Right atrium auricular region (tissue), 2 donors: ENCODE measurements around the gene LRBA. TPM values are rescaled to one million over a fixed set of nuclear protein-coding genes. Genes with fewer than 3 reads are reported as not detected.

Experiments
- DNase-seq: peaks from one replicate; pipeline ENCODE4 v3.0.0-alpha.2; 2019; ENCODE audit warnings: low spot score
- H3K27ac ChIP-seq, 2 donors: fragments of 200-600 bp; sonication (generic); 1 replicate in 1 of 2; 2 replicates in 1 of 2; pipeline ENCODE4 v1.5.1; 2016 to 2019
- H3K27me3 ChIP-seq, 2 donors: fragments of 200-600 bp; sonication (generic); one replicate each; pipeline versions ENCODE4 v1.5.1 to v1.6.0; 2017 to 2019
- H3K36me3 ChIP-seq: fragments of 200-600 bp; sonication (generic); one replicate; pipeline ENCODE4 v1.5.1; 2016
- H3K4me1 ChIP-seq, 2 donors: fragments of 200-600 bp; sonication (generic); one replicate each; pipeline versions ENCODE4 v1.5.1 to v1.6.0; 2017 to 2019
- H3K4me3 ChIP-seq, 2 donors: fragments of 200-600 bp; sonication (generic); 1 replicate in 1 of 2; 2 replicates in 1 of 2; pipeline ENCODE4 v1.5.1; 2017 to 2019; ENCODE audit warnings: mild to moderate bottlenecking in 1 of 2, moderate library complexity in 1 of 2
- H3K9me3 ChIP-seq, 2 donors: fragments of 200-600 bp; sonication (generic); one replicate each; pipeline ENCODE4 v1.5.1; 2019
- CTCF ChIP-seq, 2 donors: fragments of 200-600 bp; sonication (generic); IDR thresholded peaks; one replicate each; pipeline ENCODE4 v1.5.1; 2019; ENCODE audit warnings: antibody characterized with exemption in 2 of 2
- total RNA-seq, 2 donors: library from RNA; depleted of rRNA; stranded (reverse); fragments of >200 nt; gene quantifications; one replicate each; pipeline ENCODE4 v1.1.0, GENCODE V29; 2016

Gene LRBA
- total RNA-seq, 2 donors from 2014 or later, result 20.8 to 37.7 TPM

DNA sequence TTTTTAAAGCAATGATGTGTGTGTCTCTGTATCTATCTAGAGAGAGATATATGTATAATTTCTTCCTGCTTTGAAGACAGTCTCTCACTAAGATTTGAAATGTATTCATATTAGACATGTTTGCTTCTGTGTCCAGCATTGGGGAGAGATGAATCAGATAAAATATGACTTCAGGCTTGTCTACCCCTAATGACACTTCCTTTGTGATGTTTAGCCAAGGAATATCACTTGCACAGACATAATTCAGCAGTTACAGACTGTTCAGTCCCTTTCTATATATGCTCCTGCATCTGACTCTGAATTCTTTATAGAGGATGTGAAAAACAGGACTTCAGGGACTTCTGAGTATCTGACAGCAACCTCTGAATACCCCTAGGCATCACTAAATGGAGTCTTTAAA, 778.5 kb downstream of the LRBA start:
- H3K9me3 ChIP-seq, result no peaks in the 10 kb centered on the region
- H3K27ac ChIP-seq, result no peak overlapping the region

GRCh38 chr4:150235808-150236271, 779.2 kb downstream of the LRBA start:
- Histone ChIP-seq H3K27me3 (no peaks in the 10 kb centered on the region), H3K4me3 (no peak overlapping the region), H3K36me3 (peaks cover 4% of the 10 kb centered on the region), H3K27ac (no peak overlapping the region), H3K4me1 (peaks cover 0 to 27% of the 10 kb centered on the region in 2 donors), H3K9me3 (no peaks in the 10 kb centered on the region)
- TF ChIP-seq CTCF (IDR thresholded peaks at IDR 0.05), result no peak
- DNase-seq, result no peak

More for the DNA sequence above, 778.5 kb downstream of the LRBA start:
- H3K4me3 ChIP-seq, result no peak overlapping the region
- H3K4me1 ChIP-seq, result peaks cover 0 to 23% of the 10 kb centered on the region in 2 donors
- no peak for TF ChIP-seq CTCF (IDR thresholded peaks at IDR 0.05)
- DNase-seq, result no peak
- peaks cover 4% of the 10 kb centered on the region for H3K36me3 ChIP-seq
- H3K27me3 ChIP-seq, result no peaks in the 10 kb centered on the region

DNA sequence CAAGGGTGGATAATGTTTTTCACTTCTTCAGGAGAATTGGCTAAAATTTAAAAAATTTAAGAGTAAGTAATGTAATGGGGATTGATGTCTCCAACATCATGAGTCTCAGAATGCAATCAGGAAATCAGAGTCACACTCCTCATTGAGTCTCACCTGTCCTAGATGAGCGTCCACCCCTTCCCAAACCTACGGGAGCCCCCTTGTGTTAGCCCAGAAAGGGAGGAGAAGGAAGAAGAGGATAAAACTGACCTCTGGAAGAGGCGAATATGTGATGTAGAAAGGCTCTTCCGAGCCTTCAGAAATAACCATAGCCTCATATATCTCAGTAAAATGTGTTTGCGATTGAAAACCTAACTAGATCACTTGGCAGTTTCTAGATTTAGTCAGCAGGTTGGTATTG, 779.8 kb downstream of the LRBA start:
- Histone ChIP-seq H3K27ac (no peak overlapping the region), H3K27me3 (no peaks in the 10 kb centered on the region), H3K9me3 (no peaks in the 10 kb centered on the region), H3K36me3 (peaks cover 4% of the 10 kb centered on the region), H3K4me1 (peaks cover 0 to 27% of the 10 kb centered on the region in 2 donors), H3K4me3 (no peak overlapping the region)
- no peak for TF ChIP-seq CTCF (IDR thresholded peaks at IDR 0.05)
- no peak for DNase-seq

DNA sequence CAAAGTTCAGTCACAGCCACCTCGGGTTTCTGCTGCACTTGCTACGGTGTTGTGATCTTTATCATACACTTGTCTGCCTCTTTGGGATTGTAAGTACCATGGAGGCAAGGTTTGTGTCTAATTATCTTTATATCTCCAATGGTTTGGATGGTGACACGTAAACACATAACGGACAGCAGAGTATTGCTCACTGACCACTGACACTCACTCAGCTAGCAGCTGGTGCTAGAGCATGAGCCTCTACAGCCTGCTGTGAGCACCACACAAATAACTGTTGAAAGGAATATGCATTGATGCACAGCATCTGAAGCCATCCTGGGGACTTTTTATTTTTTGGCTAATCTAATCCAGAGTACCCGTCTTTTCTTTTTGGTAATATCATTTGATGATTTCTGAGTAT, 780.8 kb downstream of the LRBA start:
- Histone ChIP-seq H3K27ac (no peak overlapping the region), H3K36me3 (peaks cover 4% of the 10 kb centered on the region), H3K4me1 (peaks cover 0 to 32% of the 10 kb centered on the region in 2 donors), H3K9me3 (no peaks in the 10 kb centered on the region), H3K27me3 (no peaks in the 10 kb centered on the region), H3K4me3 (no peak overlapping the region)
- no peak for DNase-seq
- TF ChIP-seq CTCF (IDR thresholded peaks at IDR 0.05), result no peak

DNA sequence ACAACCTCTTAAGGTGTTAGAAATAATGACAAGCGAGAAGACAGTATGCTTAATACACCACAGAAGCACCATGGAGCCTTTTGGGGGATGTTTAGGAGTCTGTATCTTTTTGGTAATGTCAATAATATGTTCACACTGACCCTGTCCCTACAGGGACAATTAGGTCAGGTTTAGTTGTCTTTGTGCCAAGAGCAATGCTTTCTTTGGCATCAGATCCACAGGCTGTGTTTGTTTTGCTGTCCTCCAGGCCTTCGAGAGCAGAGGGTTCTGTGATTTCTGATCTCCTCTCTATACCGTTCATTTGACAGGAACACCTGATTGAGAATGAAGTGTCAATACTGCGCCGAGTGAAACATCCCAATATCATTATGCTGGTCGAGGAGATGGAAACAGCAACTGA, 783.1 kb downstream of the LRBA start:
- Histone ChIP-seq H3K27ac (no peak overlapping the region), H3K4me1 (peaks cover 0 to 35% of the 10 kb centered on the region in 2 donors), H3K9me3 (no peaks in the 10 kb centered on the region), H3K4me3 (no peak overlapping the region), H3K36me3 (peaks cover 4% of the 10 kb centered on the region), H3K27me3 (no peaks in the 10 kb centered on the region)
- no peak for TF ChIP-seq CTCF (IDR thresholded peaks at IDR 0.05)
- no peak for DNase-seq

GRCh38 chr4:150231107-150231770, 783.8 kb downstream of the LRBA start:
- peaks cover 0 to 28% of the 10 kb centered on the region in 2 donors for H3K4me1 ChIP-seq
- H3K27ac ChIP-seq, result no peak overlapping the region
- H3K9me3 ChIP-seq, result no peaks in the 10 kb centered on the region
- H3K4me3 ChIP-seq, result no peak overlapping the region
- no peak for TF ChIP-seq CTCF (IDR thresholded peaks at IDR 0.05)
- H3K36me3 ChIP-seq, result peaks cover 4% of the 10 kb centered on the region
- no peak for DNase-seq
- no peaks in the 10 kb centered on the region for H3K27me3 ChIP-seq
